Measurements from ENCODE around the gene SEC14L5. TPM values are rescaled to one million over a fixed set of nuclear protein-coding genes. Genes with fewer than 3 reads are reported as not detected.
A peak's percentile ranks its signal among the peaks of the same experiment; 100 is the strongest.

The SEC14L5 gene
- total RNA-seq, 1 experiment from 2014 or later, result 0.10 TPM

DNA sequence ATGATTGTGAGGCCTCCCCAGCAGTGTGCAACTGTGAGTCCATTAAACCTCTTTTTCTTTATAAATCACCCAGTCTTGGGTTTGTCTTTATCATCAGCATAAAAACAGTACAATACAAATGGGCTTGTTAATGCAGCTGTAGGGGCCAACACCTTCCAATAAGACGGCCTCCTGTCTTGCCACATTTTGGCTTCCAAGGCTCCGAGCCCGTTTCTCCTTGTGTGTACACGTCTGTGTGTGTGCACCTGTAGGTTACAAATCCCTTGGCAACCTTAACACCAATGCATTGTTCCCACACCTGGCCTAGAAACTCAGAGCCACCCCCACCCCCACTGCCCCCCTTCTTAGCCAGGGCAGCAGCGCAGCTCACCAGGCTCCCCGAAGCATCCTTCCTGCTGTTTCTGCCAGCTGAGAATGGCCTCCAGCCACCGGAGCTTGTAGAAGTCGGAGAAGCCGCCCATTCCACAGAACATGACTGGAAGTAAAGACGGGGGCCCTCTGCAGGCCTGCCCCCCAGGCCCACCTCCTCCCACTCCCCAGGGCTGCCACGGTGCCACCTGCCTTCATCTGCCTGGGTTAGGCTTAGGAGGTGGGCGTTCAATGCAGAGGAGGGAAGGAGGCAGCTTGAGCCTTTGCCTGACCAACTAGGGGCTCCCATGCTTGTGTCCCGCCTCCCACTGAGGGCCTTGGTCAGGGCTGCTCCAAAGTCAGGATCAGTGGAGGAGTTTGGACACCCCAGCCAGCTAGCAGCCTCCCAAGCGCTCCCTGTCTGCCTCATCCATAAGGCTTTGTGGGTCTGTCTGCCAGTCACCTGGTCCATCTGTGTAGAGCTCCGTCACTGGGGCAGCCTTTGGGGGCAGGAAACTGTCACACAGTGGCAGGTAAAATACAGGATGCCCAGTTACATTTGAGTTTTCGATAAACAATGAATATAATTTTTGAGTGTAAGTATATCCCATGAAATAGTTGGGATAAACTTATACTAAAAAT, 97.0 kb downstream of the SEC14L5 start:
- no peak for DNase-seq (ENCODE audit: low spot score)
- in situ Hi-C loops (cut with HindIII; ENCODE audit: low sequenced_read_pairs), result no loop called here

DNA sequence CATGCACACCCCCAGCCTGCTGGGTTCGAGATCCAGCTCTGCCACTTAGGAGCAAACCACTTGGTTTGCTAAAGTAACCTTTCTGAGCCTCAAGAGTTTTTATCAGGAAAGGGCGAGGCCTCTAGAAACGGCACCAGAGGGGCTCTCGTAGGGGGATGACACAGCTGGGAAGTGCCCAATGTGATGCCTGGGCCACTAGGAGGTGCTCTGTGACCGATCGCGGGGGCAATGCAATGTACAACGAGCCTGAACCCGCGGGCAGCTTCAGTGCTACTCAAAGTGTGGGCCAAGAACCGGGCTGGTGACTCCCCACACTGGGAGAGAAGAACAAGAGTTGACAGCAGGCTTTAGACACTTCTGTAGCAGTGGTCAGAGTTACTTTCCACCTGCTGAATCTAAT, 98.2 kb downstream of the SEC14L5 start:
- in situ Hi-C loops (cut with HindIII; ENCODE audit: low sequenced_read_pairs), result no loop called here
- no peak for DNase-seq (ENCODE audit: low spot score)

DNA sequence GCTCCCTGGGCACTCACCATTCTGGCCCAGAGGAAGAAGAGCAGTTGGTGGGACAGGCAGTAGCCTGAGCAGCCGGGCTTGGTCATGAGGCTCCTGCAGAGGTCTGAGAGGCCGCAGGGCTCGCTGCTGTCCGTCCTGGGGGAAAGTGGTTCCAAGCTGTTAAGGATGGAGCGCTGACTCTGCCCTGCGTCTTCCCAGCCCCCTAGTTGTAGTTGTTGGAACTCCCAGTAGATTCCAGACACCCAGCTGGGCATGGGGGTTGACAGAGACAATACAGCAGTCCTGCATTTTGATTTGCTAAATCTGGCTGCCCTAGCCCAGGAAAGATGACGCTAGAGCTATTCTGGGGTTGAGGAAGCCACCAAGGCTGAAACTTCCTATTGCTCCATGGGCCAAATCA, 100.3 kb downstream of the SEC14L5 start:
- in situ Hi-C loops (cut with HindIII; ENCODE audit: low sequenced_read_pairs), result no loop called here
- DNase-seq (ENCODE audit: low spot score), result no peak

DNA sequence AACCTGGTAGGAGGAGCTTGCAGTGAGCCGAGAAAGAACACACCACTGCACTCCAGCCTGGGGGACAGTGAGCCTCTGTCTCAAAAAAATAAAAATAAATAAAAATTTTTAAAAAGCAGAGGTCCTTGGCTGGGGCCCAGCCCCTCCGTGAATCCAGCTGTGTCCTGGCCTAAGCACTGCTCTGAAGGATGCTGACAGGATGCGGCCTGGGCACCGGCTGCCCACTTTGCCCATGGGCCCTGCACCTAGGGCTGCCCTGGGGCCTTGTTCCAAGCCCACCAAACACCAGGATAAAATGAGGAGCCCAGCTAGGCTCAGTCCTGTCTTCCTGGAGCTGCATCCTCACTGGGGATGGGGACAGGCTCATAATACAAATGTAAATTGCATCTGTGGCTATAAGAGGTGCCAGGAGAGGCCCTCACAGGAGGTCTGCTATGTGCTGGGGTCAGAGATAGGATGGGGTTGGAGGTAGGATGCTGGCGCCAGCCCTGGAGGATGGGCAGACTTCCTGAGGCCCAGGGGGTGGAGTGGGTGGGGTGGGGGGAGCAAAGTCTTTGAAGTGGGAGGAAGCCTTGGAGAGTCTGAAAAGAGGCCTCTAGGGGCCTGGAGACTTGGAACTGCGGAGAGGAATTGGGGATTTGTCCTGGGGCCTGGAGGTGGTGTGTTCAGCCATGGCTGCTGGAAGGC, 101.4 kb downstream of the SEC14L5 start:
- DNase-seq (ENCODE audit: low spot score), result no peak

DNA sequence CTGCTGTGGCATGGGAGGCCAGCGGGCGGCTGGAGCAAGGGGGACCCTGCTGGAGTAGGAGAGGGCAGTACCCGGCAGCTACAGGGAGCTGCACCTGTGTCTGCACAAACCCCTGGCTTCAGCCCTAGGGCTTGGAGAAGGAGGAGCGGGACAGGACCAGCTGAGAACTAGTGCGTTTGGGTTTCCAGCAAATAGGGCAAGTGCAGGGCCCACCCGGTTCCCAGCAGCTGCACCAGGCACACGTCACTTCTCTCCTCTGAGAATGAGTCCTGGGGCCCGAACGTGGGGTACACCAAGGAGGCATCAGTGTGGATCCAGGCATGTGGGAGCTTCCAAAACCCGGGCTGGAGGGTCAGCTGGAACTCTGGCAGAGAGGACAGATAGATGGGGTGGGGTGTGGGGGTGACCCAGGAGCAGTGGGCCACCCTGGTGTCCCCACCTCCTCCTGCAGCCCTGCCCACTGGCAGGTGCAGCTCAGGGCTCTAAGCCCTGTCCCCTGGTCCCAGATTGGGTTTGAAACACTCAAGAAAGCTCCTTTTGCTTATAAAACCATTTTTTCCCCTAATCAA, 102.0 kb downstream of the SEC14L5 start:
- in situ Hi-C loops (cut with HindIII; ENCODE audit: low sequenced_read_pairs), result no loop called here
- DNase-seq (ENCODE audit: low spot score), result no peak

More for the DNA sequence above, 101.4 kb downstream of the SEC14L5 start:
- in situ Hi-C loops (cut with HindIII; ENCODE audit: low sequenced_read_pairs), result no loop called here

DNA sequence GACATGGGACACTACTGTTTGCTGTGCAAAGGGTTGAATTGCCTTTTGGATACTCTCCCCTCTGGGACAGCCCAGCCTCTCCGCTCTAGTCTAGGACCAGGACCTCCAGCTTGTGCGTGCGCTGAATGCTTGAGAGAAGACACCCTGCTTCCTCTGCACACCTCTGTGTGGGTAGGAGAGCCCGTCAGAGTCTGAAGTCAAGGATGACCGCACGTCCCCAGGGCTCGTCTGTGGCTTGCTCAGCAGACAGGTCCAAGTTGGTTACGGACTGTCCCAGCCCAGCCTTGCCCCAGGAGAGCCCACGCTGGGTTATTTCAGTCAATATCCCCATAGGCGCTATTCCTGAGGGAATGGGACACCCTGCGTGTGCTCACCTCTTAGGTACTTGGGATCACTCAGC, 103.9 kb downstream of the SEC14L5 start:
- in situ Hi-C loops (cut with HindIII; ENCODE audit: low sequenced_read_pairs), result no loop called here

DNA sequence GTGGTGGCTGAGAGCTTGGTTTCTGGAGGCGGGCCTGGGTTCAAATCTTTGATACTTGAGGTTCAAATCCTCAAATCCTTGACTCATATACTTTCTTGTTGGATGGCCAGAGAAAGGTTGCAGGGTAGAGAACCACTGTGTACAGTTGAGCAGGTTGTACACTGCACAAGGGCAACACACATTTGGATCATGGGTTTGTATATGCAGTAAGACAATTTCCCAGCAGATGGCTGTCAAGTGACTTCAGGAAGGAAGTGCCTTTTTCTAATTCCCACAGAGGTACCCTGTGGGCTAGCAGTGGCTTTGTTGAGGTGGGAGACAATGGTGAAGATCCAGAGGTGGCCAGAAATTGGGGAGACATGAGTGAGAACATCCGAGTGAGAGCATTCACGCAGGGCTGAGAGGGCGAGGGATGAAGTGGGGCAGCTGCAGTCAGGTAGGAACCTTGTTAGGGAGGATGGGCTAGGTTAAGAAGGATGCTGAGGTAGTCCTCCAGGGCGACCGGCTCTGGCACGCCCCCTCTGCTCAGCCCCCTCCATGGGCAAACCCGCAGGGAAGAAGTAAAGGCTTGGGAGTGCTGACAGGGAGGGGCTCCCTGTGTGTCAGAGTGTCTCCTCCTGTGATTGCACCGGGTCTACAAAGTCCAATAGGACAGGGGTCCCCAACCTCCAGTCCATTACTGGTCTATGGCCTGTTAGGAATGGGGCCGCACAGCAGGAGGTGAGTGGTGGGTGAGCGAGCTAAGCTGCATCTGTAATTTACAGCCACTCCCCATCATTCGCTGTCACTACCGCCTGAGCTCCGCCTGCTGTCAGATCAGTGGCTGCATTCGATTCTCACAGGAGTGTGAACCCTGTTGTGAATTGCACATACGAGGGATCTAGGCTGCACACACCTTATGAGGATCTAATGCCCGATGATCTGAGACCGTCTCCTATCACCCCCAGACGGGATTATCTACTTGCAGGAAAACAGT, 104.9 kb downstream of the SEC14L5 start:
- in situ Hi-C loops (cut with HindIII; ENCODE audit: low sequenced_read_pairs), result no loop called here
- no peak for DNase-seq (ENCODE audit: low spot score)

More for the DNA sequence above, 103.9 kb downstream of the SEC14L5 start:
- DNase-seq (ENCODE audit: low spot score), result no peak

DNA sequence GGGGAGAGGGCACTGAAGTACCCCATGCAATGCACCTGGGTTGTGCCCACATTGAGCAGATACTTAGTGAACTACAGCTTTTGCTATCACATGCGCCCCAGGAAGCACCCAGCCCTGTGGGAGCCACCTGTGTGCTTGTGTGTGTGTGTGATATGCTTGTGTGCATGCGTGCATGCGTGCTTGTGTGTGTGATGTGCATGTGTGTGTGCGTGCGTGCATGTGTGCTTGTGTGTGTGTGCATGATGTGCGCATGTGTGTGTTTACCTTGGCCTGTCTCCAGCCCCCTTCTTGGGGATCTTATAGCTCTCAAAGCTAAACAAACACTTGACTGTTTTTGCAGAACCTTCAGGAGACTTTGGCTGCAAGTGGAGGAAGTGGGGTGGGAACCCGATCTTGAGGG, 106.8 kb downstream of the SEC14L5 start:
- in situ Hi-C loops (cut with HindIII; ENCODE audit: low sequenced_read_pairs), result no loop called here
- DNase-seq (ENCODE audit: low spot score), result peak; percentile 15

DNA sequence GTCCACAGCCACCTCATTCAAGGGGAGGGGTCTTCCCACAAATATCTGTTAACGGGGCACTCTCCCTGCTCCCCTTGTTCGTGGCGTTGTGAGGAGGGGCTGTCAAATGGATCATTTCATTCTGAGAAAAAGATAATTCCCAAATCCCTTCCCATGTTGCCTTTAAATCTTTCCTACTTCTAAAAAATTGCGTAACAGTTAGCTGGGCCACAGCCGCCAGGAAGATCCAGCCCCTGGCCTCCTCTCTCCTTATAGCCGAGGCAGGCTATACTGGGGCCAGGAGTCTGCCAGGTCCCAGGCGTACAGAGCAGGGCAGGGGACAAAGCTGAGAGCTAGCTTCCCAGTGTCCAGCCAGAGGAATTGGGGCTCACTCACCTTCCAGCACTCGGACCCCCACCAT, 107.2 kb downstream of the SEC14L5 start:
- DNase-seq (ENCODE audit: low spot score), result no peak
- in situ Hi-C loops (cut with HindIII; ENCODE audit: low sequenced_read_pairs), result no loop called here

DNA sequence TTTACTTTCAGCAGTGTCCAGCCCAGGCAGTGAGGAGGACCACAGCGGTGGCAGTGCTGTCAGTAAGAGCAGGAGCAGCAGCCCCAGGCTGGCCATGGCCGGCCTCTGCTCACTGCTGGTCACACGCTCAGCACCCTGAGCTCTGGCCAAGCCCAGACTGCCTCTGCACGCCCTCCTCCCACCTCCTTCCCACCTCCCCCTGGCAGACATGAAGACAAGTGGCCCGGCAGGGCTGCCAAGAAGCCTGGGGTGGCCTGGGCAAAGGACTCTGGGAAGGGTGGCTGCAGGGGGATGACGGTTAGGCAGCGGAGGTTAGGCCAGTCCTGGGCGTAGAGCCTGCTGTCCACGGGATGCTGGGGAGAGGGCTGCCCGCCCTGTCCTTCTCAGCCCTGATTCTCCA, 107.7 kb downstream of the SEC14L5 start, which contains the start of gene C16orf89:
Gene C16orf89, minus strand, starts transcription at position 144 of the 400 bp plus-strand sequence. Its CDS starts 48 bp downstream, at position 96.
- DNase-seq (ENCODE audit: low spot score), result peak; percentile 70
- in situ Hi-C loops (cut with HindIII; ENCODE audit: low sequenced_read_pairs), result no loop called here

DNA sequence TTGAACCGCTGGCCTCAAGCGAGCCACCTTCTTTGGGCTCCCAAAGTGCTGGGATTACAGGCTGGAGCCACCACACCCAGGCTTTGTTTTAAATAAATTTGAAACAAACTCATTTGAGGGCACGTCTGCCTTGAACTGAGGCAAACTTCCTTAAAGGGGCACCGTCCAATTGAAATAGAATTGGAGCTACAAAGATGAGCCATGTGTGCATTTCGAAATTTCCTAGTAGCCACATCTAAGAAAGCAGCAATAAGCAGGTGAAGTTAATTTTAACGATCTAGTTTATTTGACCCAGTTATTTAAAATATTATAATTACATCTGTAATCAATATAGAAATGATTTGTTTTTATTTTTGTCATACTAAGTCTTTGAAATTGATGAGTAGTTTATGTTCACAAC, 108.4 kb downstream of the SEC14L5 start:
- no peak for DNase-seq (ENCODE audit: low spot score)
- in situ Hi-C loops (cut with HindIII; ENCODE audit: low sequenced_read_pairs), result no loop called here

Other genes with a start within 250 kb of the SEC14L5 start
- 12.8 and 18.0 TPM in 2 replicates for gene ANKS3, start 224.1 kb upstream of the SEC14L5 start, total RNA-seq (2014; rRNA removed; shearing (Covaris generic))
- not detected in 2 replicates for gene DNAAF8, start 223.8 kb upstream of the SEC14L5 start, total RNA-seq (2014; rRNA removed; shearing (Covaris generic))
- gene ZNF500, start 191.2 kb upstream of the SEC14L5 start, total RNA-seq (2014; rRNA removed; shearing (Covaris generic)), result 11.0 and 16.2 TPM in 2 replicates
- not detected in 2 replicates for gene SEPTIN12, start 170.0 kb upstream of the SEC14L5 start, total RNA-seq (2014; rRNA removed; shearing (Covaris generic))
- not detected in 2 replicates for gene SMIM22, start 163.0 kb upstream of the SEC14L5 start, total RNA-seq (2014; rRNA removed; shearing (Covaris generic))
- gene ROGDI, start 155.7 kb upstream of the SEC14L5 start, total RNA-seq (2014; rRNA removed; shearing (Covaris generic)), result 25.9 and 30.4 TPM in 2 replicates
- 79.9 and 82.0 TPM in 2 replicates for gene GLYR1, start 111.0 kb upstream of the SEC14L5 start, total RNA-seq (2014; rRNA removed; shearing (Covaris generic))
- gene UBN1, start 110.8 kb upstream of the SEC14L5 start, total RNA-seq (2014; rRNA removed; shearing (Covaris generic)), result 22.6 and 24.7 TPM in 2 replicates
- 33.2 and 41.0 TPM in 2 replicates for gene PPL, start 21.2 kb upstream of the SEC14L5 start, total RNA-seq (2014; rRNA removed; shearing (Covaris generic))
- gene NAGPA, start 75.6 kb downstream of the SEC14L5 start, total RNA-seq (2014; rRNA removed; shearing (Covaris generic)), result 23.1 and 31.6 TPM in 2 replicates
- not detected in 2 replicates for gene C16orf89, start 107.6 kb downstream of the SEC14L5 start, total RNA-seq (2014; rRNA removed; shearing (Covaris generic))
- 24.4 and 42.0 TPM in 2 replicates for gene ALG1, start 113.5 kb downstream of the SEC14L5 start, total RNA-seq (2014; rRNA removed; shearing (Covaris generic))
- gene EEF2KMT, start 139.5 kb downstream of the SEC14L5 start, total RNA-seq (2014; rRNA removed; shearing (Covaris generic)), result 18.8 and 19.1 TPM in 2 replicates